Activated CD4-positive, alpha-beta T cell treated with anti-CD3 and anti-CD28 coated beads, Interleukin-2, amount 50 U/mL, for 1 hour (primary cell): ENCODE data around the gene MACF1.
A peak's percentile ranks its signal among the peaks of the same experiment; 100 is the strongest.
"Not testable (repeated sequence)": the region's sequence is repeated elsewhere in the genome, so short reads cannot be mapped to it uniquely, and the experiment has no call there.

Source experiments
- DNase-seq: peaks from one replicate; pipeline ENCODE4 v3.0.0-alpha.2; 2020

MACF1 gene, protein sequence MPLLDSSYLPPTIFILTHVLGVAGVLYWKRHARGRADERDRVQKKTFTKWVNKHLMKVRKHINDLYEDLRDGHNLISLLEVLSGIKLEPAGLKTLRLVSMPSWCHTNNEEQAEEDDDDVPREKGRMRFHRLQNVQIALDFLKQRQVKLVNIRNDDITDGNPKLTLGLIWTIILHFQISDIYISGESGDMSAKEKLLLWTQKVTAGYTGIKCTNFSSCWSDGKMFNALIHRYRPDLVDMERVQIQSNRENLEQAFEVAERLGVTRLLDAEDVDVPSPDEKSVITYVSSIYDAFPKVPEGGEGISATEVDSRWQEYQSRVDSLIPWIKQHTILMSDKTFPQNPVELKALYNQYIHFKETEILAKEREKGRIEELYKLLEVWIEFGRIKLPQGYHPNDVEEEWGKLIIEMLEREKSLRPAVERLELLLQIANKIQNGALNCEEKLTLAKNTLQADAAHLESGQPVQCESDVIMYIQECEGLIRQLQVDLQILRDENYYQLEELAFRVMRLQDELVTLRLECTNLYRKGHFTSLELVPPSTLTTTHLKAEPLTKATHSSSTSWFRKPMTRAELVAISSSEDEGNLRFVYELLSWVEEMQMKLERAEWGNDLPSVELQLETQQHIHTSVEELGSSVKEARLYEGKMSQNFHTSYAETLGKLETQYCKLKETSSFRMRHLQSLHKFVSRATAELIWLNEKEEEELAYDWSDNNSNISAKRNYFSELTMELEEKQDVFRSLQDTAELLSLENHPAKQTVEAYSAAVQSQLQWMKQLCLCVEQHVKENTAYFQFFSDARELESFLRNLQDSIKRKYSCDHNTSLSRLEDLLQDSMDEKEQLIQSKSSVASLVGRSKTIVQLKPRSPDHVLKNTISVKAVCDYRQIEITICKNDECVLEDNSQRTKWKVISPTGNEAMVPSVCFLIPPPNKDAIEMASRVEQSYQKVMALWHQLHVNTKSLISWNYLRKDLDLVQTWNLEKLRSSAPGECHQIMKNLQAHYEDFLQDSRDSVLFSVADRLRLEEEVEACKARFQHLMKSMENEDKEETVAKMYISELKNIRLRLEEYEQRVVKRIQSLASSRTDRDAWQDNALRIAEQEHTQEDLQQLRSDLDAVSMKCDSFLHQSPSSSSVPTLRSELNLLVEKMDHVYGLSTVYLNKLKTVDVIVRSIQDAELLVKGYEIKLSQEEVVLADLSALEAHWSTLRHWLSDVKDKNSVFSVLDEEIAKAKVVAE (N-terminal part only)

DNA sequence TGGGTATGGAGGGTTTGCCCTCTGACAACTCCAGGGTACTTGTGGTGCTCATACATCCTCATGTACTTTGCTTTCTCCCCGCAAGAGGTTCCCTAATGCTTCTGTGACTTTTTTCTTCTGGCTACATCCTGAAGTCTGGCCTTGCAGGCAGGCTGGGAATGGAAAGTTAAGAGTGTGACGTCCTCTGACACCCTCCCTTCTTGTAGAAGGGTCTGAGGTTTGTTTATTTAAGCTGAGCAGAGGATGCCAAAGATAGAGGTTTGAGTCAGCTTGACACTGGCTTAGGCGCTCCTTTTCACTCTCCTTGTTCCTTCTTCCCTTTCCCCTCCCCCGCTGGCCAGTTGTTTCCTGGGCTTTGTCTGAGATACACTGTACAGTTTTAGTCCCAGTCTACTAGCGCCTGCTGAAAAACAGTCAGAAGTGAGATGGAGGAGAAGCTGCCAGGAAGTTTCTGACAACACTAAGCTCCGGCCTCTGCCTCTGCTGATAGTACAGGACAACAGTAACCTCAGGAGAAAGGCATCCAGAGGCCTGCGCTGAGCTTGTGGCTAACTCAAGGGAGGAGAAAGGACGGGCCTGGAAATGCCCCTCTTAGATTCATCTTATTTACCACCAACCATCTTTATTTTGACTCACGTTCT lies at the start of gene MACF1:
Gene MACF1 (plus strand): TSS at position 255 of the 641 bp plus-strand sequence. CDS start 328 bp downstream, at position 583.
- peak; percentile 45 for DNase-seq

GRCh38 chr1:39157304-39157703 lies 47.2 kb upstream of the MACF1 start:
- DNase-seq = no peak

- DNase-seq = no peak
Measured at GRCh38 chr1:39158327-39159086, 46.0 kb upstream of the MACF1 start.

GRCh38 chr1:39159224-39160036 lies 45.1 kb upstream of the MACF1 start:
- no peak for DNase-seq

DNA sequence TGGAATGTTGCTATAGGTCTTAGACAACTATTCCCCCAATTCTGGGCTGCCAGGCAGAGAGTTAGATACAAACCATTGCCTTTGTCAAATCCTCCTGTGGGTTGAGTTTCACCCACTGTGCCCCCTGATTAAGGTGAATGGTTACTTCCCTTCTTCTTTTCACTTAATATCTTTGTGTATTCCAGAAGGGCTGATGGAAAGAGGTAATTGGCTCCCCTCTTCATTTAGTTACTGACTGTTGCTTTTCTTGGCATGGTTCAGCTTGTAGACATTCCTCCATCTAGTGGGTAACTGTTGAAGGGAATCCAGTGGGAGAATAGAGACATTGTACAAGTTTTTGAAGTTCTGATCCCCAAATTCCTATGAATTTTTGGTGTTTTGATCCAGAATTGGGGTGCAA lies 43.8 kb upstream of the MACF1 start:
- DNase-seq = no peak

DNA sequence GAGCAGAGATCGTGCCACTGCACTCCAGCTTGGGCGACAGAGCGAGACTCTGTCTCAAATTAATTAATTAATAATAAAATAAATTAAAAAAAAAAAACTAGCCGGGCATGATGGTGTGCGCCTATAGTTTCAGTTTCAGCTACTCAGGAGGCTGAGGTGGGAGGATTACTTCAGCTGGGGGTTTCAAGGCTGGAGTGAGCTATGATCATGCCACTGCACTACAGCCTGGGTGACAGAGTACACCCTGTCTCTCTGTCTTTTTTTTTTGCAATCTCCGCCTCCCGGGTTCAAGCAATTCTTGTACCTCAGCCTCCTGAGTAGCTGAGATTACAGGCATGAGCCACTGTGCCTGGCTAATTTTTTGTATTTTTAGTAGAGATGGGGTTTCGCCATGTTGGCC lies 42.7 kb upstream of the MACF1 start:
- DNase-seq = not testable (repeated sequence)

GRCh38 chr1:39163469-39163868 lies 41.0 kb upstream of the MACF1 start:
- DNase-seq = no peak

- DNase-seq = no peak
Measured at GRCh38 chr1:39164256-39164655, 40.2 kb upstream of the MACF1 start.

DNA sequence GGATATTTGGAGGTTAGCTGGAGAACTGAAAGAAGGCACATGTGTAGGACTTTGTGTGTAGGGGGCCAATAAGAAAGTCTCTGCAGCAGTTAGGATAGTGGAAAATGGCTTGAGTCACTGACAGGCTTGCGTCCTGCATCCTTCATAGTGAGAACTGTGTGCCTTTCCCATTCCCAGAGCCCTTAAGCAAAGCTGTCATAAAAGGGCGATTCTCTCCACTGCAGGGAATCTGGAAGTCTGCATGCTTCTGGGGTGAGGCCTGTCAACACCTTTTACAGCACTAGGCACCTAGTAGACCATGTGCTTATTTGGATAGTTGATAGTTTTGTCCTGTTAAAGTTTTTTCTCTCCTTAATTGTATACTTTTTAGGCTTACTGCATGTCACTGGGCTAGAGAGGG lies 39.4 kb upstream of the MACF1 start:
- no peak for DNase-seq

GRCh38 chr1:39165488-39165887 lies 39.0 kb upstream of the MACF1 start:
- DNase-seq = no peak

- no peak for DNase-seq
Measured at GRCh38 chr1:39167632-39168209, 36.8 kb upstream of the MACF1 start.

DNA sequence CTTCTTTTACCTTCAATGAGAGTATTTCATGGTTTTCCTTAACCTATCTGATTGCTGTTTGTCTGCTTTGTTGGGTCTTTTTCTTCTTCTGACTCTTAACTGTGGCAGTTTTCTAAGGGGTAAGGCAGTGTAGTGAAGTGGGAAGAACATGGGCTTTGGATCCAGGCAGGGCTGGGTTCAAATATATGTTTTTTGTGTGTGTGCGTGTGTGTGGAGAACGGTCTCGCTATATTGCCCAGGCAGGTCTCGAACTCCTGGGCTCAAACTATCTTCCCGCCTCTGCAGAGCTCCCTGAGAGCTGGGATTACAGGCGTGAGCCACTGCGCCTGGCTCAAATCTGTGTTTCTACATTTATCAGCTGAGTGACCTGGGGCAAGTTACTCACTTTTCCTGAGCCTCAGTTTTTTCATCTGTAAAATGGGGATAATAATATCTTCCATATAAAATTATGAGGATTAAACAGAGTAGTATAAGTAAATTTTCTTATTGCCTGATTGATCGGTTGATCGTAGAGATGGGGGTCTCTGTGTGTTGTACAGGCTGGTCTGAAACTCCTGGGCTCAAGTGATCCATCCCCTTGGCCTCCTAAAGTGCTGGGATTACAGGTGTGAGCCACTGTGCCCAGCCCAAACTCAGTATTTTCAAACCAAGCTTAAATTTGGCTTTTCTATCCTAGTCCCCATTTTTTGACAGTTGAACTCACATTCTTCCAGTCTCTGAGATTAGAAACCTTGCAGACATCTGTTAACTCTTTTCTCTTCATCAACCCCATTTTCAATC lies 36.0 kb upstream of the MACF1 start:
- no peak for DNase-seq

GRCh38 chr1:39170731-39171667 lies 33.5 kb upstream of the MACF1 start:
- no peak for DNase-seq

- no peak for DNase-seq
Measured at GRCh38 chr1:39173119-39173994, 31.1 kb upstream of the MACF1 start.

DNA sequence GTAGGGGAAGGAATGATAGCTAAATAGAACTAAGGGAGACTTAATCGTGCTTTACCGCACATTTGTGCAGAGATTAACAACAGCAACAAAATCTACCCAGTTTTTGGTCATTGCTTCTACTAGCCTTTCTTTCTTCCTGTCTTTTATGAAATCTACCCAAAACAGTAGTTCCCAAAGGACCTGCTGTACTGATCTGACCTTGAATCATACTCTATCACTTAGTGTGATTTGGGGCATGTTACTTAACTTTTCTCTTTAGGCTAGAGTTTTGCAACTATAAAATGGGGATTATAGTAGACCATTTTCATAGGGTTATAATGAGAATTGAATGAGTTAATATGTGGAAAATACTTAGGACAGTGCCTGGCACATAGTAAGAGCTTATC lies 30.5 kb upstream of the MACF1 start:
- DNase-seq = no peak

GRCh38 chr1:39174390-39175081 lies 30.0 kb upstream of the MACF1 start:
- no peak for DNase-seq

DNA sequence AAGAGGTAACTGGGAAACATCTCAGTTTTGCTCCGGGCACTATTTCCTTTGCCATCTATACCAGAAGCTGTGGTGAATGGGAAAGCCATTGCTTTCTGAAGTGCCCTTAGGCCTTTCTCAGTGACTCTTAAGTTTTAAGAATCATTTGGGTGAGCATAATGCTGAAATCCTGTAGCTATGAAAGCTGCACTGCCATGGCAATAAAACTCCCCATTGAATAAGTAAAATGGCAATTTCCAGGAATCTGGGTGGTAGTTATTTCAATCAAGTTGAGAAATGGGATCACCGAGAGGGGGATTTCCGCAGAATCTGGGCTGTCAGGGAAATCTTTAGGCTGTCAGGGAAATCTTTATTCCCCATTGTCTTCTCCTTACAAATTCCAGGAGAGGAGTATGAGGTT lies 26.8 kb upstream of the MACF1 start:
- no peak for DNase-seq
